Stimulated activated CD8-positive, alpha-beta memory T cell treated with anti-CD3 and anti-CD28 coated beads, Interleukin-15, amount 100 ng/mL, for 48 hours (primary cell): ENCODE results near the gene NEDD4L.

Experiments used
- DNase-seq, 2 donors: peaks; one replicate each; pipeline ENCODE4 v3.0.0-alpha.2; 2020; ENCODE audit warnings: low read depth in 2 of 2

The NEDD4L gene

DNA sequence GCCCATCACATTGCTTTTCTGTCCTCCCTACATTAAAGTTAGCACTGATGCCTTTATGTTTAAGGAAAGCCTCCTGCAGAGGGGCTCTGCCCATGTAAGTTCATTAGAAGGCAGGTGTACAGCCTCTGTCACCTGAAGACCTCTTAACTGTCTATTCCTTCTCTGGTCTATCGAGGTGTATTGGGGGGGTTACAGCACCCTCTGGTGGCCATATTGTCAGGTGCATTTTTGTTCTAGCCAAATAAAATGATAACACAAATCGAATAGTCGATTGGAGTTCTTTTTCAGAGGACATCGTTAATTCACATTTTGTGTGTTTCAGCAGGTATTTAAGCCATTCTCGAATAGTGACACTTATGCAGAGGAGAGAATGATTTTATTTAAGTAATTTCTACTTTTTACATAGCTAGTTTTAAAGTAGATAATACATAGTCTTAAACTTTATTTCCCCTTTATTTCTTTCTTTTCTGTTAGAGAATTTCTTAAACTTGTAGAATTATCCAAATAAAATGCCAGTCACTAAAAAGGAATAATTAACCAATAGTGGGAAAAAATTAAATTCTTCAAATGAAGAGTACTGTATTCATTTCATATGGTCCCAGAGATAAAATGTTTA lies 136.8 kb downstream of the NEDD4L start:
- peak in 1 of 2 donors; percentile 26 for DNase-seq

DNA sequence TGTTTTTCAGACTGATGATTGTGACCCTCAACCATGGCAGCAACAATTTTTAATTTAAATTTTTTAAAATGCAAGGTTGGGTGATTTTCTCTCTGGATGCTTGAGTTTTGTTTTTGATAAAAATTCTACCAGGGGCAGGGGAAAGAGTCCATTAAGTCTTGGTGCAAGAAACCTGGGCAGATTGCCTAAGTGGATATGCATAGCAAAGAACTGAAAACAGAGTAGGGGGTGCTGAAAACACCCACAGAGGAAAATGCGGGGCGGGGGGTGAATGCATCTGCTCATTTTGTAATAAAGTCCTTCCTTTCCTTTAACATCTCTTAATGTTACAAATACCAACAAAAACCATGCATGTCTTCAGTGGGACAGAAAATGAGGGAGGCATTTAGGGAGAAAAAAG lies 138.0 kb downstream of the NEDD4L start:
- DNase-seq: no peak

DNA sequence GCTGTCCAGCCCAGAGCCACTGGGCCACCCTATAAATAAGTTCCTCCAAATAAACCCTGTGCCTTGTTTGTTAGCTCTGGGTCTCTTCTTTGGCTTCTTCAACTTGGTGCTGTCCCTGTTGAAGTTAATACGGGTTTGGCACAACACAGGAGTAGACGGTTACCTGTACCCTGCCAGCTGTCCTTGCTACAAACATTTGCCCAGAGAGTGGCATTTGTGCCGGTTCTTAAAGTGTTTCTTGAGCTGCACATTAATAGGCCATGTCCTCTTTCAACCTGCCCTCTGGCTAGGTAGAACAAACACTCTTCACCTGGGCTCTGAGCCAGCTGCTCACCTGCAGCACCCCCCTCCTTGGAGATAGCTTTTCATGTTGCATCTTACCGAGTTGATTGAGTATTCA lies 139.2 kb downstream of the NEDD4L start:
- DNase-seq: no peak

DNA sequence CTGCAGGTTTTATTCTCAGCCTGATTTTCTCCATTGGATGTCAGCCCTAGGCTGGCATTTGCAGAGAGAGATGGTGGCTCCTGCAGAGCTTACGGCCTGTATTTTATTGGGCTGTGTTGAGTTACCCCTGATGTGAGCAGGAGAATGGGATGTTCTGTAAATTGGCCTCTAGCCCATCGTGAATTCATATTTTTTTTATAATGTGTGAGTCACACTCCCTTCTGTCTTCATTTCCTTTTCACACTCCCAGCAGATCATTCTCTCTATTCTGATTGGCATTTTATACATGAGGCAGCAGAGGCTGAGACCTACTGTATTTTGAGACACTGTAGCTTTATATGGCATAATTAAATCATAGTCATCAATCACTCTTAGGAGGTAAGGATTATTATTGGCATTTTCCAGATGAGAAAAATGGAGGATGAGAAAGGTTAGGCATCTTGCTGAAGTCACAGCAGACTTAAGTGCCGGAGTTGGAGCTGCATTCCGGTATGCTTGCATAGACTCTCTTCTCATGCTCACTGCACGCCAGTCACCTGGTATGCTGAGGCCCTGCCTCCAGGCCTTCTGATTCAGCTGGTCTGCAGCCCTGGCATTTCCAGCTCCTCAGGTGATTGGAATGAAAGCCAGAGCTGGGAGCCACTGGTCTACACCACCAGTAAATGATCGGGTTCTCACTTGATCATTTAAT lies 142.4 kb downstream of the NEDD4L start:
- no peak for DNase-seq

DNA sequence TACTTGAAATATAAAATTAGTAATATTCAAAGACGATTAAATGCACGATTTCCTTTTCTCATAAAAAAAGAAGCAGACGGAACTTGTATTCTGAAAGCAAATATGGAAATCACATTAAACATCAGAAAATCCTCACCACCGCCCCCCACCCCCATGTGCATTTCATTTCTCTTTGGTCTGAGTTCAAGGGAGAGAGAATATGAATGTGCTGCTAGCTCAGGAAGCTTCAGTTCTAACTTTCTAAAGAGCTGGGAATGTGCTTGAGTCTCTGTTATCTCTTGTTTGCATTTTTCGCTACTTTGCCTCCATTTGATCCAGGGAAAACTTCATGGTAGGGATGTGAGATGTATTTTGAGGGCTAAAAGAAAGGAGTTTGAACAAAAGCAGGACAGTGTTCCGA lies 143.6 kb downstream of the NEDD4L start:
- DNase-seq: no peak

DNA sequence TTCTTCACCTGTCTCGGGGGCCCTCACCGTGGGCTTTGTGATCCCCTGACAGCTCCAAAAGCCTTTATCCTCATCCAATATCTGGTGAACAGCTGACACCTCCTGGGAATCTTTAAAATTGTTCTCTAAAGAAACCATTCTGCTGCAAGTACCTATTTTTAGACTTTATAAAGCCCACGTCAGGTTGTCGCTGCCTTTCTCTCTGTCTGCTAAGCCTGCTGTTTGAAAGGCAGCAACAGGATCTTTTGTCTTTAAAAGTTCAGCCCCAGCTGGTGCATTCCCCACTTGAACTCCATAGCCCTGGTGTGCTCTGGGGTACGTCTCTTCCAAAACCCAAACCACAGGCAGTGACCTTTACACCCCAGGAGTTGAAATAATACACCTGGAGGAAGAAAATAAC lies 145.0 kb downstream of the NEDD4L start:
- no peak for DNase-seq

DNA sequence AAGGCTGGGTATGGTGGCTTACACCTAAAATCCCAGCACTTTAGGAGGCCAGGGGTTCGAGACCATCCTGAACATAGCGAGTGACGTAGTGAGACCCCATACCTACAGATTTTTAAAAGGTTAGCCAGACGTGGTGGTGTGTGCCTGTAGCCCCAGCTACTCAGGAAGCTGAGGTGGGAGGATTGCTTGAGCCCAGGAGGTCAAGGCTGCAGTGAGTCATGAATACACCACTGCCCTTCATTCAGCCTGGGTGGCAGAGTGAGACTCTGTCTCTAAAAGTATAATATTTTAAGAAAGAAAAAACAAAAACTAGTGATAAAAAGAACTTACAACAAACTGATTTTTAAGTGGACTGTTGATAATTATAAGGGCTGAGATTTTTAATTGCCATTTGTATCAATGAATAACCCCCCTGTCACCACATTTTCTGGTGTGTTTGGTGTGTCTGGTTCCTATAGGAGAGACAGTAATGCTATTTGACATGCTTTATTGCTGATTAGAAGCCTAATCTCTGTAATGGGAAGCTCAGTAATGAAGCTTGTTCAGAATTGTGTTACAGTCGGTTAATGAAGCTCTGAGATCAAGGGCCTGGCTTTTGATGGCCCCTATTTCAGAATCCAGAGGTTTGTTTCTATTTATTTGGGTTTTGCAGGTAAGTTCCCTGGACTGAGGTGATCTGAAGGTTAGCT lies 147.0 kb downstream of the NEDD4L start:
- no peak for DNase-seq

DNA sequence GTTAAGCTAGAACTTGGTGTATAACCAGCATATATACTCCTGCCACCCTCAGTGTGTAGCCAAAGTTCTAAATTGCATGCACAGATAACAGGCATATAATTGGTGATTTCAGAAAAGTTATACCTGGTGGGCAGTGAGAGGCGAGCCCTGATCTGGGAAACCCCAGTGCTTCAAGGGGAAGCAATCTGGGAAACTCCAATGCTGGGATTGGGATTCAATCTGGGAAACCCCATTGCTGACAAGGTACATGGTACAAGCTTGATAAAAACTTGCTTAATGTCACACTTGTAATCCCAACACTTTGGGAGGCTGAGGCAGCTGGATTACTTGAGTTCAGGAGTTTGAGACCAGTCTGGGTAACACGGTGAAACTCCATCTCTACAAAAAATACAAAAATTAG lies 147.6 kb downstream of the NEDD4L start:
- DNase-seq: no peak

DNA sequence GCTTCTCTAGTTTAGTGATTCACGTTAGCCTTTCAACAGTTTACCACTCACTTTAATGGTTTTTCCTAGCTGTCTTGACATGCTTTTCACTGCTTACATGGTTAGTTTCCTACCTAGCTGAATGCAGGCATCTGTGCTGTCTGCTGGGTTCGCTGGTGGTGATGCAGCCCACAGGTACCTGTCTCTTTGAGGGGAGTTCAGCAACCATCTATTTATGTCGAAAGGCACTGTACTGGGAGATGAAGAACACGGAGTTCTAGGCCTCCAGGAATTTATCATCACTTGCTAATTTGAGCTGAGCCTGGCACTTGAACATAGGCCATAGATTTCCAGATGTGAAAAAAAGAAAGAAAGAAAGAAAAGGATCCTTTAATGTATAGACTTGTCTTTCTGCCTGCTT lies 148.5 kb downstream of the NEDD4L start:
- no peak for DNase-seq

DNA sequence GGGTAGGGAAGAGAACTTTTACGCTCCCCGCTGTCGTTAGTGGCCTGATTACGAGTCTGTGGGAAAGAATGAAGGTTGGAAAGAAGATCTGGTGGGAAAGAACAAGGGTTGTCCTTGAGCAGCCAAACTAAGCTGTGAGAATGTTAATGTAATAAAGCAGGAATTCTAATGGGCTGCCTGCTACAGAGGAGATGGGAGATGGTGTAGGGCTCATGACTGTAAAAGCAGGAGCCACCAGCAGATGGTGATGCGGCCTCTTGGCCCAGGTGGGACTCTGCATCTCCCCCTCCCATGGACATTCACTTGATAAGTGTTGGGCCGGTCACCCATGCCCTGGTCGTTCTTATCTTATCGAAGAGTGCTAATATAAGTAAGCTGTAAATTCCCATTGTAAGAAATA lies 150.0 kb downstream of the NEDD4L start:
- DNase-seq: no peak

DNA sequence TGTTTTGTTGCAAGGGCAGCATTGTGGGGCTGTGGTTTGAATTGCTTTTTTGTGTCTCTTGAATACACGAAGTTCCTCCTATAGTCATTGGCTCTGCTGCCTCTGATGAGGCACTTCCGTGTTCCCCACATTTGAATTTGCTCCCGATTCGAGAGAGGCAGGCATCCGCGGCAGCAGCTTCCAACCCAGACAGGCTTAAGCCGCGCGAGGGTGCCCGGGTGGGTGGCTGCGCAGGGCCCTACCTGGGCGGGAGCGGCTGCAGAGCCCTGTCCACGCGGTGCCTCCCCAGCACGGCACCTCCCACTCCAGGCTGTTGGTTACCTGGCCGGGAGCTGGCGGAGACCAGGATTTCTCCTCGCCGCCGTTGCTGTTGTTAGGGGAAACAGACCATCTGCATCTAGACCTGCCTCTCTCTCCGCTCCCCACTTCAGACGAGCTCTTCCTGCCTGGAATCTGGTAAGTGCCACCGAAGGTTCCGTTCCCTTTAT lies 151.3 kb downstream of the NEDD4L start:
- peak in 1 of 2 donors; percentile 4 for DNase-seq

DNA sequence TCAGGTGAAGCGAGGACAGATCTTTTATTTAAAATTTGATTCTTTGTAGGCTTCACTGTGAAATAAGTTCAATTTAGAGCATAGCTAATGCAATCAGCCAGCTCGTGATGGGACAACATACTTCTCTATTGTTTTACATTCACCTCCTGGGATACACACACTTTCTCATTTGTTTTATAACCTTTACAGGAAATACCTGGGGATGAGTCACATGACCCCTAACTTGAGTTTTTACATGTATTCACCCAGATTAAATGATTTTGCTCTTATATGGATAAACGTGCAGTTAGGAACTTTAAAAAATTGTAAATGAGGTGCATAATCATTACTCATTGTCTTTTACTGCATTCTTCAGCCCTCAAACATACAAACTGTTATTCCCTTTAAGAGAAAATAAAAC lies 152.1 kb downstream of the NEDD4L start:
- DNase-seq: no peak

DNA sequence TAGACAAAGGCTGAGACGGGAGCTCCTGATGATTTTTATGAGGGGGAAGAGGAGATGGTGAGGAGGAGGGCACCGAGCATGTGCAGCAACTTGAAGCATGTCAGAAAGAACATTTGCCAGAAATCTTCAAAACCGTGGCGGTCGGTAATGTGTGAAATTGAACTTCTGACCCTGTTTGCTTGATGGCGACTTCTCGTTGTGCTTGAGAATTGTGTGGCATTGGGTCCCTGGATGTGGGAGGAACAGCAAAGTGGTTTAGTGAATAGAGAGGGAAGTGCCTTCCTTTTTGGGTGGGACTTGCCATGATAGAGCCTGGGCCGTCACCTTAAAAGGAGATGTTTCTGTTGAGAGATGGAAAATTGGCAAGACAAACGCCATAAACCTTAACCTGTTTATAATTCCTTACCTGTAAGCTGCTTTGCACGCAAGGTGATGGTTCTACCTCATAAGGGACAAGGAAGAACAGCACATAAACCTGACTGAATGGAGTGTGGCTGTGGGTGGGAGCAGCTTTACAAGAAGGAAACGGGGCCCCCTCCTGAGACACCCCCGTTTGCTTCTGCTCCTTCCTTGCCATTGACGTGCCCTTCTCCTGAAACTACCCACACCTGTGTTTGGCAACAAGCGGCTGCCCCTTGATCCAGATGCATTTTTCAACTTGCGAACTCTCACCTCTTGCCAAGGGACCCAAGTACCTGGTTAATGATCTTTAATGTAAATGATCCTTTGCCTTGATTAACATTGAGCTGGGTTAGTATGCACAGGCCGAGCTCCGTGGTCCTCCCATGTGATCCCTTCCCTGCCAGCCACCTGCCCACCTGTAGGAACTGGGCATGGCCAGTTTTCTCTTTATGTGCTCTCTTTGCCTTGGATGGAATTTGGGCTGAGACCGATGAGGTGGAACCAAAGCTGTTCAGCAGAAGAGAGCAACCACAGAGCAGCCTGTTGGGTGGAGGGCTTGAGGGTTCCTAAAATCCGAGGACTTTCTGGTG lies 153.2 kb downstream of the NEDD4L start:
- no peak for DNase-seq

DNA sequence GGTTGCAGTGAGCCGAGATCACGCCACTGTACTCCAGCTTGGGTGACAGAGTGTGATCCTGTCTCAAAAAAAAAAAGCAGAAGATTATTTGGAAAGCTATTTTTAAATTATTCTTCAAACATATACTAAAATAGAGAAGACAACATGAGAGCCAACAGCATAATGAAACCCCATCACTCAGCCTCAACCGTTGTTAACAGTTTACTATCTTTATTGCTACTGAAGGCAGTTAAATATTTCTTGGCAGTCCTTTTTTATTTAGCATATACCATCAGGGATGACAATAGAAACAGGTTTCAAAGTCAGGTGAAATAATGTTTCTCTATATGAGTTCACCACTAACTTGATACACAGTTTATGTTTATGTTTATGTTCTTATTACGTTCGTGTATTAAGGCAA lies 157.2 kb downstream of the NEDD4L start:
- DNase-seq: no peak

DNA sequence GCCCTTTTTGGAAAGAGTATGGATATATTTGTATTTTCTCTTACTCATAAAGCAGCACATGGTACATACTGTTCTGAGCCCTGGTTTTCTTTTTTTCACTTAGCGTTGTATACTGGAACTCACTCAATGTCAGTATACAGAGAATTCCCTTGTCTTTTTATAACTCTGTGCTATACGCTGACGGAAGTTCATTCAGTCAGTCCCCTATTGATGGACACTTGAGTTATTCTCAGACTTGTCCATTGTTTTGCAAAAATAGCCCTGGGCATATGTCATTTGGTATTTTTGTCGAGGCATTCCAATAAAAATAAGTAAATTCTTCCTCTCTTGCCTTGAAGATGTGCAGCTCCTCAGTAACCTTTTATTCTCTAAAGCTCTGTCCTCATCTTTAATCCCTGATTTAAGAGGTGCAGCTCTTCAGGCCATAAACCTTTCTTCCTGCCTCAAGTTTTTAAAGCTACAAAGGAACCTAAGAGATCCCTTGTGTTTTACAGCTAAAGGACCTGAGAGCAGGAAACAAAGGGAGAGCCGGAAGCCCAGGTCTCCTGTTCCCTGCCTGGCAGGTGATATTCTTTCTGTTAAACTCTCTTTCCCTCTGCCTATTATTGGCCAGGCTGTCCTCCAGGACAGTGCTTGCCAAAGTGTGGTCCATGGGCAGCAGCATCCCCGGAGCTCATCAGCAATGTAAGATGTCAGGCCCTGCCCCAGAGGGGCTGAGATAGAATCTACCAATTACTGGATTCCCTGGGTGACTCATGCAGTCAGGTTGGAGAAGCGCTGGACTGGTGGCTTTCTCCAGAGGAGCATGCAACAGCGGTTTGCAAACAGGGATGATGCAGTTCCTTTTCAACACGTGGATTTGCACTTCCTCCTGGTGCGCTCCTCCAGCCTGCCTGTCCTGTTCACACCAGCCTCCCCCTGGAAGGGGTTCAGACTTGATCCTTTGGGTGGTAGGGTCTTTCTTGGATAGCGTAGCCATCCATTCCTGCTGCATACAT lies 158.0 kb downstream of the NEDD4L start:
- no peak for DNase-seq

DNA sequence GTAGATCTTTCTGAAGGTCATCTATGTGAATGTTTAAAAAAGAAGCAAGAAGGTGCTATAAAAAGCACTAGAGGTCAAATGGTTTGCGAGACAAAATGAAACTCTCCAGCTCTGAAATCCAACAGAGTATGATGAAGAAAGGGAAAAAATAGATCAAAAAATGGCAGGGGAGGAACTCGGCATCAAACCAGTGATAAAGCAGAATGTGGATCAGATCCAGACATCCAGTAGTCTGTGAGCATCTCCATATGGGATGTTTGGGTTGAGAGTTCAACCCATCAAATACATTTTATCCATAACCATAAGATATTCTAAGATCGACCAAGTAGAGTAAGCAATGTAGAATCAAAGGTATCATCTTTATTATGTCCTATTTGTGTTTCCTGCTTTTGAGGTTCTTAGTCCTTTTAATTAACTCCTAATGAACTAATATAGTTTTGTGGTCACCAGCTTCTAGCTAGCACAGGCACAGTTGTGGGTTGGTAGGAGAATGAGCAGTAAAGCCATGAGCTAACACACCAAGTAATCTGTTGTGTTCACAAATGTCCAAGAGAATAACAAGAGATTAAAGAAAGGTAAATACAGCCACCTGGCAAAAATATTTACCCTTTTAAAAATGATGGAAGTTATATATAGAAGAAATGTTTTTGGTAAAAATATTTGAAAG lies 160.9 kb downstream of the NEDD4L start:
- DNase-seq: no peak

DNA sequence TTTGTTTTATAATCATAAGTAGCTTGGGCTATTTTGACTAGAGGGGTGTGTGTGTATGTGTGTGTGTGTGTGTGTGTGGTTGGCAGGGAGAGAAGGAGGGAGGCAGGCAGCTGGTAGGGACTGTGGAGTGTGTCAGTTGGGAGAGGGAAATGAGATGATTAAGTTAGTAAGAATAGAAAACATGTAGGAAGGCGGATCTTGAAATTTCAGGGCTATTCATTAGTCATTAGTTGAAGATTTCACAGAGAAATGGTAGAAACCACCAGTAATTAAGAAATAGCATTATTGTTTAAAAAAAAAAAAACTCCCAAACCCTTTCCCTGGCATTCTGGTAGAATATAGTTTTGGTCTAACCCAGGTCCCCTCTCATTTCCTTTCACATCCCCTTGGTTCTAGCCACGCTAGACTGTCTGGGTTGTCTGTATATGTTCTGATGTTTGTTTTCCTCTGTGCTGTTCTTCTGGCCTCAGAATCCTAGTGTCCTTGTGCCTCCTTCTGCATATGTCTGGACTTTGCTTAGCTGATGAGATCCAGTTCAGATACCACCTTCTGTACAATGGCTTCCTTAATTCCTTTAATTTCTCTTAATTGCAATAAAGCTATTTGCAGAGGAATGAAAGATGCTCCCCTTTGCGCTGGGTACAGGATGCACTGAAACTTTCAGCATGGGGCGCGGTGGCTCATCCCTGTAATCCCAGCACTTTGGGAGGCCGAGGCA lies 161.6 kb downstream of the NEDD4L start:
- DNase-seq: no peak

DNA sequence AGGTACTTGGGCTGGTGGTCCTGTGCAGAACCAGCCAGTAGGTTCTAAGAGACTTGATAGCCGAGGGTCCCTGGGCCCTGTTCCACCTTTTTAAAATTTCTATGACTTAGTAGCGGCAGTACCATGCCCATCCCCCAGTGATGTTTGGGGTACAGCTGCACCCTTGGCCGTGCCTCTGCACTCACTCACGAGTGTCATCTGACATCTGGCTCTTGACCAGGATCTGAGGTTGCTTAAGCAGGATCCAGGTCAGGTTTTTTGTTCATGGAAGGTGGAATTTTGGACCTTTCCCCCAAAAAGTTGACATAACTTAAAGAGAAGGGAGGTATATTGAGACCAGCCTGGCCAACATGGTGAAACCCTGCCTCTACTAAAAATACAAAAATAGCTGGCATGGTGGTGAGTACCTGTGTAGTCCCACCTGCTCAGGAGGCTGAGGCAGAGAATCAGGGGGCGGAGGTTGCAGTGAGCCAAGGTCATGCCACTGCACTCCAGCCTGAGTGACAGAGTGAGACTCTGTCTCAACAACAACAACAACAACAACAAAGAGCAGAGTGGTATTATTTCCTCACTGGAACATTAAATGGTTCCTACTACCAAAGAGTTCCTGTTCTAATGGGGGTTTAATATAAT lies 163.6 kb downstream of the NEDD4L start:
- DNase-seq: no peak
